ENCODE measurements around the gene CDH11. TPM values are rescaled to one million over a fixed set of nuclear protein-coding genes. Genes with fewer than 3 reads are reported as not detected.
A peak's percentile ranks its signal among the peaks of the same experiment; 100 is the strongest.

The CDH11 gene
- polyA plus RNA-seq (2012; ENCODE audit: insufficient read length, low read depth): 71.8 TPM

DNA sequence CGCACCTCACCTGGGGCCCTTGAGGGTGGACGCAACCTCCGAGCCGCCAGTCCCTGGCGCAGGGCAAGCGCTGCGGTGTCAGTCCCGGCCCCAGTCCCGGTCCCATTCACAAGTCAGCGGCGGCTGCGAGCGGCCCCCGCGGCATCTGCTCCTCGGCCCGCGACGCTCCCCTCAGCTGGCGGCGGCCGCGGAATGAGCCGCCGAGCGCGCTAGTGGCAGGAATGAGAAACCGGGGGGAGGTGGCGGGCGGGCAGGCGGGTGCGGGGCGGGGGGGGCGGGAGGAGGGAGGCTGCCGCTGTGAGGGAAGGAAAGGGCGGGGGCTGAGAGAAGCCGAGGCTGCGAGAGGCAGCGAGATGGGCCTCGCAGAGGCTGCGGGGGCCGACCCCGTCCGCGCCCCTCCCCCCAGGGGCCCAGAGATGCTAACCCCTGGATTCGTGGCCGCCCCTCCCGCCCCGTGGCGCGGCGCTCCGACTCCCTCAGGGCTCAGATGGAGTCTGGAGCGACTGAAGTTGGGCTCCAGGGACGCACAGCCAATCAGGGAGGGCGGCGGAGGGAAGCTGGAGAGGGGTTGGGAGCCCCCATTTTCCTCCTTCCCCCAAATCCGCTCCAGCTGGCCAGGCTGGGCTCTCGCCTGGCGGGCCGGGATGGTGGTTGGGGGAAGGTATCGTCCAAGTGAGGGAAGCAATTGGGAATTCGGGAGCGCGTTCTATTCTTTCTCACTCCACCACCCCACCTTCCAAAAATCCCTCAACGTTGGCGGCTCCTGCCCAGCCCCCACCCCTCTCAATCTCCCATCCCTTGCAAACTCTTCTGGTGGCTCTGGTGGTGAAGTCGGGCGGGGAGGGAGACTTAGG is at the start of gene CDH11:
CDH11 (minus strand) TSS at position 194 of the 854 bp plus-strand sequence. CDS start 117,194 bp downstream, outside the sequence.
- TF ChIP-seq REST (IDR thresholded peaks at IDR 0.05; ENCODE audit: insufficient read depth in 1 of 2, low read depth in 2 of 2, low read length in 2 of 2) (no peak), SIN3A (IDR thresholded peaks at IDR 0.05; ENCODE audit: borderline replicate concordance, insufficient read depth, low read length) (peak; percentile 47; the same call in 1 of the 2 replicates)

DNA sequence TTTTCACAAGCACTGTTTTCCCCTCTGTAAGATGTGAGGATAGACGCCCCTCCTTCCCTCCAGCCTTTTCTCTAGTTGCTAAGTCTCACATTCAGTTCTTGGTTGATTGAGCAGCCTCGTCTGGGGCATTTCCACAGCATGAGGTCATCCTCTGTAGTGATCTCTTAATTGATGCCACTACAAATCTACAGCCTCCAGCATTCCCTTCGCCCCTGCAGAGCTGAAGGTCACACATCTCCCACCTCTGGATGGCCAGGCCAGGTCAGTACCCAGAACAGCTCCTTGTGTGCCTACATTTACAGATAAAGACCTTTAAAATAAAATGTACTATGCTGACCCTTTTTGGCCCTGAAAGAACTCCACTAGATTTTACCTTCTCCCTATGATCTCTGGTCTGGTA is 32.5 kb upstream of the CDH11 start:
- TF ChIP-seq TAF1 (IDR thresholded peaks at IDR 0.05; ENCODE audit: borderline replicate concordance, insufficient read depth, low read length) (no peak), REST (IDR thresholded peaks at IDR 0.05; ENCODE audit: insufficient read depth in 1 of 2, low read depth in 2 of 2, low read length in 2 of 2) (peak; percentile 52 to 89; a peak in 3 of 4 replicates)

DNA sequence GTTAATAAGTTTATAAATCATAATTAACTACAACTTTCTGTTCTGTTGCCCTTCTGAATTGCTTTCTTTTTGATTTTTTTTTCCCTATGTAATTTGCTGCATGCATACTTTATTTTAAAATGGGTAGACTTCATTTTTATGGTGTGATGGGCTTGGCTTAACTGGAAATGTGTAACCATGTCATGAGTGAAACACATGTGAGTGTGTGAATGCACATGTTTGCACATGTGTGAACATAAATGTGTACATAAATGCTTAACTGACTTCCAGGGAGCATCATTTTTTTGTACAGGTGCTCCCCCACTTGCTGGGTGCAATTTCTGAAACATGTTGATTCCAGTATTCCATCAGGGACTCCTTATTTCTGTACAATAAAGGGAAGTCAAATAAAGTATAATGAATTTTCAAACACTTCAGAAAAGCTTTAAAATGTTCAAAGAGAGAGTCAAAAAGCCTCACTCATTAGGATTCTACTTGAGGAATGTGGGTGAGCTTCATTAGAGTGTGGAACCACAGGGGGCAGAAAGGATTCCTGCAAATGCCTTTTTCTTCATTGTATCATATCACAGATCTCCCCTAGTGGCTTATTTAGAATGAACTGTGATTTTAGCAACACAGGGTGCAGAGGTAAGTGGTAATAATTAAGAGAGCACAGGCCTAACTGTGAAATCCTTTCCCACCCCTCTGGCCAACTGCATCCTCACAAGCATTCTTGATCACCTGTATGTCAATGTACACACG is 31.7 kb upstream of the CDH11 start:
- TF ChIP-seq REST (IDR thresholded peaks at IDR 0.05; ENCODE audit: insufficient read depth in 1 of 2, low read depth in 2 of 2, low read length in 2 of 2) (no peak), TAF1 (IDR thresholded peaks at IDR 0.05; ENCODE audit: borderline replicate concordance, insufficient read depth, low read length) (no peak), SIN3A (IDR thresholded peaks at IDR 0.05; ENCODE audit: borderline replicate concordance, insufficient read depth, low read length) (no peak), FOXP2 (optimal IDR thresholded peaks at IDR 0.05; ENCODE audit: borderline replicate concordance, extremely low read depth, extremely low read length, insufficient read depth) (no peak)

- TF ChIP-seq TAF1 (IDR thresholded peaks at IDR 0.05; ENCODE audit: borderline replicate concordance, insufficient read depth, low read length) (no peak), POLR2AphosphoS5 (IDR thresholded peaks at IDR 0.05; ENCODE audit: low read depth, low read length) (no peak), FOXP2 (optimal IDR thresholded peaks at IDR 0.05; ENCODE audit: borderline replicate concordance, extremely low read depth, extremely low read length, insufficient read depth) (no peak)
Observed at GRCh38 chr16:65148804-65149203, 26.9 kb upstream of the CDH11 start.

DNA sequence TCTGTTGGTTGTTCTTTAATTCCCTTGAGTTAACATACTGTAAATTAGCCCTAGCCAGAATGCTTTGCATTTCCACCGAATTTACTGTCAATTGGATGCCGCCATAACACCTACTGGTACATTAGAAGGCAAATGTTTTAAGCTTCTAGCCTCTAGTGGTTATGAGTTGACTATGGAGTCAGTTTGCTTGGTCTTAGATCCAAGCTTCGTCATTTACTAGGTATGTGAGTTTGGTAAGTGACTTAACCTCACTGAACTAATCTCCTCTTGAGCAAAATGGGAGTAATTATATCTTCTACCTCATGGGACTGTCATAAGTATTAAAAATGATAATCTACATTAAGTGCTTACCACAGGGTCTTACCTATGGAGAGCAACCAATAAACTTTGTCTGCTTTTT is 20.4 kb upstream of the CDH11 start:
- no peak for TF ChIP-seq POLR2AphosphoS5 (IDR thresholded peaks at IDR 0.05; ENCODE audit: low read depth, low read length)
- no peak for TF ChIP-seq FOXP2 (optimal IDR thresholded peaks at IDR 0.05; ENCODE audit: borderline replicate concordance, extremely low read depth, extremely low read length, insufficient read depth)
- TF ChIP-seq REST (IDR thresholded peaks at IDR 0.05; ENCODE audit: insufficient read depth in 1 of 2, low read depth in 2 of 2, low read length in 2 of 2): no peak
- no peak for TF ChIP-seq TAF1 (IDR thresholded peaks at IDR 0.05; ENCODE audit: borderline replicate concordance, insufficient read depth, low read length)
- TF ChIP-seq SIN3A (IDR thresholded peaks at IDR 0.05; ENCODE audit: borderline replicate concordance, insufficient read depth, low read length): no peak

All from PFSK-1 (cell line).